Stimulated activated CD4-positive, alpha-beta T cell treated with anti-CD3 and anti-CD28 coated beads, Interleukin-1b, Interleukin-23, amount 100 ng/mL, for 24 hours (primary cell): ENCODE data around the gene HSD3B2.
"Not testable (repeated sequence)": the region's sequence is repeated elsewhere in the genome, so short reads cannot be mapped to it uniquely, and the experiment has no call there.

Experiments used
- DNase-seq, 4 experiments: peaks; one replicate each; pipeline ENCODE4 v3.0.0-alpha.2; 2020; ENCODE audit warnings: low read depth in 4 of 4, low spot score in 1 of 4

Gene HSD3B2

GRCh38 chr1:119414950-119415349 lies at the start of gene HSD3B2:
Gene HSD3B2 (plus strand): TSS chr1:119415150. CDS start chr1:119415420, 270 bp downstream.
- no peak for DNase-seq

- no peak for DNase-seq
These were observed 48.5 kb upstream of the HSD3B2 start for GRCh38 chr1:119366424-119366823.

- no peak for DNase-seq
These were observed 47.4 kb upstream of the HSD3B2 start for GRCh38 chr1:119367432-119368124.

- no peak for DNase-seq
These were observed 46.4 kb upstream of the HSD3B2 start, which contains the start of gene HAO2 for GRCh38 chr1:119368554-119368953. Gene HAO2 (plus strand): TSS chr1:119368785. CDS start chr1:119381086, 12,301 bp downstream.

GRCh38 chr1:119370748-119371147 lies 44.2 kb upstream of the HSD3B2 start:
- DNase-seq = no peak

GRCh38 chr1:119371815-119372214 lies 43.1 kb upstream of the HSD3B2 start:
- DNase-seq = no peak

- DNase-seq = no peak
These were observed 42.4 kb upstream of the HSD3B2 start for GRCh38 chr1:119372503-119373086.

- no peak for DNase-seq
These were observed 41.5 kb upstream of the HSD3B2 start for GRCh38 chr1:119373465-119373864.

- no peak for DNase-seq
These were observed 40.6 kb upstream of the HSD3B2 start for GRCh38 chr1:119374208-119374874.

GRCh38 chr1:119375366-119375765 lies 39.6 kb upstream of the HSD3B2 start:
- DNase-seq = no peak

GRCh38 chr1:119376594-119376993 lies 38.4 kb upstream of the HSD3B2 start:
- no peak for DNase-seq

- not testable (repeated sequence) for DNase-seq
These were observed 37.4 kb upstream of the HSD3B2 start for GRCh38 chr1:119377594-119377993.

- DNase-seq = no peak
These were observed 35.8 kb upstream of the HSD3B2 start for GRCh38 chr1:119379117-119379516.

GRCh38 chr1:119380304-119380703 lies 34.6 kb upstream of the HSD3B2 start:
- no peak for DNase-seq

- no peak for DNase-seq
These were observed 33.8 kb upstream of the HSD3B2 start for GRCh38 chr1:119380983-119381662.

- no peak for DNase-seq
These were observed 30.4 kb upstream of the HSD3B2 start for GRCh38 chr1:119384591-119384990.

- DNase-seq = no peak
These were observed 29.3 kb upstream of the HSD3B2 start for GRCh38 chr1:119385650-119386049.

- no peak for DNase-seq
These were observed 27.1 kb upstream of the HSD3B2 start for GRCh38 chr1:119387858-119388257.

- DNase-seq = no peak
These were observed 26.5 kb upstream of the HSD3B2 start for GRCh38 chr1:119388450-119388849.

- no peak for DNase-seq
These were observed 24.4 kb upstream of the HSD3B2 start for GRCh38 chr1:119390526-119390925.

- no peak for DNase-seq
These were observed 23.2 kb upstream of the HSD3B2 start for GRCh38 chr1:119391749-119392148.

GRCh38 chr1:119394085-119394484 lies 20.9 kb upstream of the HSD3B2 start:
- DNase-seq = no peak
